ENCODE measurements around the gene PPP1R9A.

- TF ChIP-seq, protein P1, sequence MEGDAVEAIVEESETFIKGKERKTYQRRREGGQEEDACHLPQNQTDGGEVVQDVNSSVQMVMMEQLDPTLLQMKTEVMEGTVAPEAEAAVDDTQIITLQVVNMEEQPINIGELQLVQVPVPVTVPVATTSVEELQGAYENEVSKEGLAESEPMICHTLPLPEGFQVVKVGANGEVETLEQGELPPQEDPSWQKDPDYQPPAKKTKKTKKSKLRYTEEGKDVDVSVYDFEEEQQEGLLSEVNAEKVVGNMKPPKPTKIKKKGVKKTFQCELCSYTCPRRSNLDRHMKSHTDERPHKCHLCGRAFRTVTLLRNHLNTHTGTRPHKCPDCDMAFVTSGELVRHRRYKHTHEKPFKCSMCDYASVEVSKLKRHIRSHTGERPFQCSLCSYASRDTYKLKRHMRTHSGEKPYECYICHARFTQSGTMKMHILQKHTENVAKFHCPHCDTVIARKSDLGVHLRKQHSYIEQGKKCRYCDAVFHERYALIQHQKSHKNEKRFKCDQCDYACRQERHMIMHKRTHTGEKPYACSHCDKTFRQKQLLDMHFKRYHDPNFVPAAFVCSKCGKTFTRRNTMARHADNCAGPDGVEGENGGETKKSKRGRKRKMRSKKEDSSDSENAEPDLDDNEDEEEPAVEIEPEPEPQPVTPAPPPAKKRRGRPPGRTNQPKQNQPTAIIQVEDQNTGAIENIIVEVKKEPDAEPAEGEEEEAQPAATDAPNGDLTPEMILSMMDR (conservative IDR thresholded peaks at IDR 0.05; ENCODE audit: low read length) = no peak
- no peak for TF ChIP-seq EZH2phosphoT487 (IDR thresholded peaks at IDR 0.05; ENCODE audit: borderline replicate concordance)
Observed at GRCh38 chr7:94949532-94949931, 42.1 kb downstream of the PPP1R9A start.
